Upper lobe of left lung (tissue), 6 donors: ENCODE data around the gene TTLL5. TPM values are rescaled to one million over a fixed set of nuclear protein-coding genes. Genes with fewer than 3 reads are reported as not detected.

Experiments
- ATAC-seq, 2 donors: fragments of 200-7000 bp; cut with Tn5 transposase; one replicate each; pipeline ENCODE4 v1.9.1; 2022; ENCODE audit warnings: mild to moderate bottlenecking in 2 of 2, moderate library complexity in 2 of 2; ENCODE audit not compliant: low FRiP score in 2 of 2
- DNase-seq, 2 donors: peaks; one replicate each; pipeline ENCODE4 v3.0.0-alpha.2; 2019 to 2020
- H3K27ac ChIP-seq, 4 donors: fragments of 200-600 bp; sonication (generic); one replicate each; pipeline ENCODE4 v1.5.1; 2016 to 2019
- H3K27me3 ChIP-seq, 4 donors: fragments of 200-600 bp; sonication (generic); one replicate each; pipeline ENCODE4 v1.5.1; 2017 to 2019
- H3K36me3 ChIP-seq, 4 donors: fragments of 200-600 bp; sonication (generic); one replicate each; pipeline ENCODE4 v1.5.1; 2016 to 2019
- H3K4me1 ChIP-seq, 4 donors: fragments of 200-600 bp; sonication (generic); one replicate each; pipeline ENCODE4 v1.5.1; 2018 to 2019
- H3K4me3 ChIP-seq, 4 donors: fragments of 200-600 bp; sonication (generic); one replicate each; pipeline ENCODE4 v1.5.1; 2017 to 2019; ENCODE audit warnings: mild to moderate bottlenecking in 2 of 4, moderate library complexity in 1 of 4
- H3K9me3 ChIP-seq, 4 donors: fragments of 200-600 bp; sonication (generic); one replicate each; pipeline ENCODE4 v1.5.1; 2018 to 2019
- CTCF ChIP-seq, 6 experiments: fragments of 450-650 bp in 4 of 6; fragments of 200-600 bp in 2 of 6; sonication (generic) in 2 of 6; IDR thresholded peaks; one replicate each; pipeline ENCODE4 v1.5.1; 2016 to 2019; ENCODE audit warnings: antibody characterized with exemption in 6 of 6
- EP300 ChIP-seq, 4 donors: sonication (generic); formaldehyde crosslinking; IDR thresholded peaks; one replicate each; pipeline ENCODE4 v1.5.1; 2017; ENCODE audit warnings: antibody characterized with exemption in 4 of 4, control low read depth in 2 of 4
- POLR2A ChIP-seq, 4 donors: fragments of 450-650 bp; IDR thresholded peaks; one replicate each; pipeline ENCODE4 v1.5.1; 2016 to 2017; ENCODE audit warnings: antibody characterized with exemption in 4 of 4, mild to moderate bottlenecking in 2 of 4
- POLR2AphosphoS5 ChIP-seq, 2 donors: sonication (generic); formaldehyde crosslinking; IDR thresholded peaks; one replicate each; pipeline ENCODE4 v1.5.1; 2017; ENCODE audit warnings: antibody characterized with exemption in 2 of 2
- WGBS, 2 donors: methylation state at CpG; one replicate each; pipeline ENCODE4 v1.1.5; 2017 to 2018; 5-methylcytosine and 5-hydroxymethylcytosine counted together
- total RNA-seq, 6 donors: library from RNA; depleted of rRNA in 4 of 6; stranded (reverse); fragments of >200 nt in 4 of 6; gene quantifications; one replicate each; pipeline versions ENCODE4 v1.1.0 to v1.2.1, GENCODE V29; 2016 to 2021
- donor health status: DM: no; HTN: no; CAD: no; lungs with moderate emphysema.
- donor health status: DM: no; HTN: yes; CAD: no; lungs with severe emphysema.

TTLL5 gene
- total RNA-seq, 6 donors from 2014 or later, result 24.5 to 85.9 (median 33.5) TPM

DNA sequence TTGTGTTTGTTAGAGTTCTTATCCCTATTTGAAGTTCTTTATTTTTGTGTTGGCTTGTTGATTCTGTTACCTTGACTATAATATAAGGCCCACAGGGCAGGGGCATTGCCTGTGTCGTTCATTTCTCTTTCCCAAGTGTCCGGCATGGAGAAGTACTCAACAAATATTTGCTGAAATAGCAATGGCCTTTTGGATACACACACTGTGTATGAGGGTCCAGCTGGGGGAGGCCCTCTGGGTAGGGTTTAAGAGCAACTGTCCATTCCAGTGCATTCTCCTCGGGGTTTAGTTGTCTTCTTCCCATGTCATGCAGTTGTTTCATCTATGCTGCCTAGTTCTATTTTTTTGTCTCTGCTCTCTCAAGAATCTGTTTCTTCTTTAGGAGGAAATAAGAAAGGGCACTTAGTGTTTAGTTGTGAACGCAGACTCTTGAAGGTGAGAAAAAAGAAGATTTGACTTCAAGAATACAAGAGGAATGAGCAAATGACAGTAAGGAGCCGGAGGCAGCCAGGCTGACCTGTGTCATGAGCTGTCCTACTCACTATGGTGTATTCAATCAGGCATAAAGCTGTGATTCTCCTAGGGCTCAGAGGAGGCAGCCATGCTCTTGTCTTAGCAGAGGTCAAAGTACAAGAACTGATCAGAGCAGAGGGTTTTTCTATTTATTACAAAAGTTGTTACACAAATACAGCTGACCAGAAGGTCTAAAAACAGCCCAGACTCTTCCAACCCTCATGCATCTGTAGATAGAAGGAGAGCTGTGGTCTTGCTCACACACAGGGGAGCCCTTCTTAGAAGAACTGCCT lies 10.6 kb upstream of the TTLL5 start:
- TF ChIP-seq POLR2A (IDR thresholded peaks at IDR 0.05) (no peak), CTCF (IDR thresholded peaks at IDR 0.05) (no peak), POLR2AphosphoS5 (IDR thresholded peaks at IDR 0.05) (no peak), EP300 (IDR thresholded peaks at IDR 0.05) (no peak)
- H3K4me3 ChIP-seq, result no peak overlapping the region
- DNase-seq (no peak), ATAC-seq (no peak)
- 73 to 77% methylated on average over 5 of the region's 5 CpGs for WGBS, 2 donors
- peak overlapping the region; percentile 14 to 59 (median 28) for H3K27ac ChIP-seq
- H3K4me1 ChIP-seq, result peaks cover 18 to 36% (median 23%) of the 10 kb centered on the region in 4 donors
- no peaks in the 10 kb centered on the region for H3K27me3 ChIP-seq
- peaks cover 17 to 67% (median 42%) of the 10 kb centered on the region in 4 donors for H3K36me3 ChIP-seq
- no peaks in the 10 kb centered on the region for H3K9me3 ChIP-seq

GRCh38 chr14:75653563-75653962 lies 7.5 kb upstream of the TTLL5 start:
- DNase-seq, result no peak
- no peak for TF ChIP-seq EP300 (IDR thresholded peaks at IDR 0.05)
- TF ChIP-seq POLR2A (IDR thresholded peaks at IDR 0.05), result no peak
- TF ChIP-seq POLR2AphosphoS5 (IDR thresholded peaks at IDR 0.05), result no peak
- no peak for TF ChIP-seq CTCF (IDR thresholded peaks at IDR 0.05)
- 89 to 94% methylated on average over 1 of the region's 1 CpG for WGBS, 2 donors

GRCh38 chr14:75654127-75654732 lies 6.8 kb upstream of the TTLL5 start:
- Histone ChIP-seq H3K27ac (no peak overlapping the region), H3K4me3 (no peak overlapping the region), H3K36me3 (peaks cover 20 to 68% (median 54%) of the 10 kb centered on the region in 4 donors), H3K27me3 (no peaks in the 10 kb centered on the region), H3K4me1 (peaks cover 0 to 11% (median 4%) of the 10 kb centered on the region in 4 donors), H3K9me3 (no peaks in the 10 kb centered on the region)
- 8 to 11% methylated on average over 4 of the region's 4 CpGs for WGBS, 2 donors
- TF ChIP-seq EP300 (IDR thresholded peaks at IDR 0.05) (no peak), CTCF (IDR thresholded peaks at IDR 0.05) (peak; percentile 85 to 93 (median 90))
- ATAC-seq (peak; percentile 88 to 93), DNase-seq (peak in 1 of 2 donors; percentile 85)

More at GRCh38 chr14:75653563-75653962, 7.5 kb upstream of the TTLL5 start:
- ATAC-seq, result no peak
- Histone ChIP-seq H3K36me3 (peaks cover 20 to 71% (median 55%) of the 10 kb centered on the region in 4 donors), H3K4me3 (no peak overlapping the region), H3K9me3 (no peaks in the 10 kb centered on the region), H3K27ac (no peak overlapping the region), H3K27me3 (no peaks in the 10 kb centered on the region), H3K4me1 (peaks cover 0 to 11% (median 2%) of the 10 kb centered on the region in 4 donors)

GRCh38 chr14:75655235-75655634 lies 5.8 kb upstream of the TTLL5 start:
- no peak for ATAC-seq
- Histone ChIP-seq H3K4me3 (no peak overlapping the region), H3K36me3 (peaks cover 17 to 57% (median 45%) of the 10 kb centered on the region in 4 donors), H3K9me3 (no peaks in the 10 kb centered on the region), H3K27me3 (no peaks in the 10 kb centered on the region), H3K27ac (no peak overlapping the region), H3K4me1 (peaks cover 0 to 17% (median 11%) of the 10 kb centered on the region in 4 donors)
- TF ChIP-seq POLR2AphosphoS5 (IDR thresholded peaks at IDR 0.05) (no peak), POLR2A (IDR thresholded peaks at IDR 0.05) (no peak), CTCF (IDR thresholded peaks at IDR 0.05) (no peak), EP300 (IDR thresholded peaks at IDR 0.05) (no peak)
- DNase-seq, result no peak
- WGBS, 2 donors, result 0% methylated on average over 1 of the region's 1 CpG
